Epithelial cell of prostate (primary cell): ENCODE data around the gene ESR2.

Experiments
- DNase-seq: peaks from one replicate; pipeline ENCODE4 v3.0.0-alpha.2; 2011; ENCODE audit warnings: low read depth, low spot score
- H3K27ac ChIP-seq: fragments of 450-650 bp; 2 replicates; pipeline ENCODE4 v1.5.1; 2017; ENCODE audit warnings: mild to moderate bottlenecking

The ESR2 gene

DNA sequence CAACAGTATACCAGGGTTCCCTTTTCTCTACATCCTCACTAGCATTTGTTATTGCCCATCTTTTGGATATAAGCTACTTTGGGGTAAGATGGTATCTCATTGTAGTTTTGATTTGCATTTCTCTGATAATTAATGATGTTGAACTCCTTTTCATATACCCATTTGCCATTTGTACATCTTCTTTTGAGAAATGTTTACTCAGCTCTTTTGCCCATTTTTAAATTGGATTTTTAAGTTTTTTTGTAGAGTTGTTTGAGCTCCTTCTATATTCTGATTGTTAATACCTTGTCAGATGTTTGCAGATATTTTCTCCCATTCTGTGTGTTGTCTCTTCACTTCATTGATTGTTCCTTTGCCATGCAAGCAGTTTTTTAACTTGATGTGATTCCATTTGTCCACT, 22.2 kb downstream of the ESR2 start:
- no peak overlapping the region for H3K27ac ChIP-seq
- no peak for DNase-seq

GRCh38 chr14:64266239-64266638, 27.9 kb downstream of the ESR2 start:
- DNase-seq, result no peak
- peak overlapping the region; percentile 61 for H3K27ac ChIP-seq

DNA sequence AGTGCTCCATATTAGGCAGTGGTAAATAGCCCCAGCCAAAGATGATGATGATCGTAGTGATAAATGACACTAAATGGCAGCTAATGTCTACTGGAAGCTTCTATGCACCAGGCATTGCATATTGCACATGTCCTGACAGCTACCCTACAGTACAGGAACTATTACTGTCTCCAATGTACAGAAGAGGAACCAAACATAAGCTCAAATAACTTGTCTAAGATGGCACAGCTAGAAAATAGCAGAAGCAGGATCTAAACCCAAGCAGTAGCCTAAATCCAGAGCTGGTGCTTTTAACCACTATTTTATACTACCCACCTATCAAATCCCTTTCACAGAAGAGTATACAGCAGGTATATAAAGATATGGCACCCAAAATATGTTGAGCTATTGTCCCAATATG, 28.9 kb downstream of the ESR2 start:
- no peak overlapping the region for H3K27ac ChIP-seq
- DNase-seq, result no peak

- no peak for DNase-seq
- no peak overlapping the region for H3K27ac ChIP-seq
These were observed 33.8 kb downstream of the ESR2 start for GRCh38 chr14:64260418-64260817.

- no peak overlapping the region for H3K27ac ChIP-seq
- DNase-seq, result no peak
These were observed 38.4 kb downstream of the ESR2 start for GRCh38 chr14:64255756-64256155.

GRCh38 chr14:64253672-64254071, 40.5 kb downstream of the ESR2 start:
- no peak for DNase-seq
- no peak overlapping the region for H3K27ac ChIP-seq

- no peak overlapping the region for H3K27ac ChIP-seq
- no peak for DNase-seq
These were observed 44.8 kb downstream of the ESR2 start for GRCh38 chr14:64249363-64249762.

DNA sequence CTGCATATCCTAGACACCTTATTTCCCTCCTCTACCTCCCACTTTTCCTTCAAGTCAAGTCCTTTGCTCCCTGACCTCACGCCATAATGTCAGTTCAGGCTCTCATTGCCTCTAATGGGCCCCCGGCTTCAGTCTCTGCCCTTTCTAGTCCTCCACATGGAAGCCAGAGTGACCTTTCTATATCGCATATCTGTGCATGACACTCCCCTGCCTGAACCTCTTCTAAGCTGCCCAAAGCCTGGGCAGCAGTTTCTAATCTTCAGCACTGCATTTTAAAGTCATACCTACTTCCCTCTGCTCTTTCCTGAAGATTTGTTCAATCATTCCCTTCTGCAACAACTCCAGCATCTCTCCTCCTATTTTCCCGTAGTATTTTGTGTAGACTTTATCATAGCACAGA, 45.5 kb downstream of the ESR2 start:
- H3K27ac ChIP-seq, result no peak overlapping the region
- DNase-seq, result no peak

GRCh38 chr14:64247195-64247594, 47.0 kb downstream of the ESR2 start:
- no peak overlapping the region for H3K27ac ChIP-seq
- no peak for DNase-seq

DNA sequence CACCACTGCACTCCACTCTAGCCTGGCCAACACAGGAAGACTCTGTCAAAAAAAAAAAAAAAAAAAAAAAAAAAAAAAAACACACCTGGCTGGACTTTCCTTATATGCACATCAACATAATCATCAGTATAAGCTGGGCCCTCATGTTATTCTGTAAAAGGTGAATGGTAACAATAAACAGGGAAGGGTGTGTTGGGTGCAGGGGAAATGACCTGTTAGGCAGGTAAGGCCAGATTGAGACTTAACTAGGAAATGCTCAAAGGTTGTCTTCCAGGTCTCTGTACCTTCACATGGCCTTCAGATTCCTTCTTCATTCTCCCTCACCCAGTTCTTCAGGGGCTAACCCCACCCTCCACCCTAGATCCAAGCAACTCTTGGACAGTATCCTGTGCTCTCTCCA, 47.5 kb downstream of the ESR2 start:
- no peak for DNase-seq

GRCh38 chr14:64245491-64245890, 48.7 kb downstream of the ESR2 start:
- no peak for DNase-seq
- H3K27ac ChIP-seq, result no peak overlapping the region

More for the DNA sequence above, 47.5 kb downstream of the ESR2 start:
- no peak overlapping the region for H3K27ac ChIP-seq

DNA sequence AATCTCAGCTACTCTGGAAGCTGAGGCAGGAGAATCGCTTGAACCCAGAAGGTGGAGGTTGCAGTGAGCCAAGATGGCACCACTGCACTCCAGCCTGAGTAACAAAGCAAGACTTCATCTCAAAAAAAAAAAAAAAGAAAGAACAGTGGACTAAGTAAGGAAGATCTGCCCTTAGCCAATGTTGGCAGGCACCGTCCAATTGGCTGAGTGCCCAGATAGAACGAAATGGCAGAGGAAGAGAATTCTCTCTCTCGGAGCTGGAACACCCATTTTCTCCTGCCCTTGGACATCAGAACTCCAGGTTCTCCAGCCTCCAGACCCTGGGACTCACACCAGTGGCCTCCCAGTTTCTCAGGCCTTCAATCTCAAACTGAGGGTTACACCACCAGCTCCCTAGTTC, 49.9 kb downstream of the ESR2 start:
- no peak for DNase-seq
- no peak overlapping the region for H3K27ac ChIP-seq

GRCh38 chr14:64238631-64239030, 55.5 kb downstream of the ESR2 start:
- DNase-seq, result no peak
- H3K27ac ChIP-seq, result no peak overlapping the region

- no peak overlapping the region for H3K27ac ChIP-seq
- DNase-seq, result no peak
These were observed 56.1 kb downstream of the ESR2 start for GRCh38 chr14:64238049-64238448.

DNA sequence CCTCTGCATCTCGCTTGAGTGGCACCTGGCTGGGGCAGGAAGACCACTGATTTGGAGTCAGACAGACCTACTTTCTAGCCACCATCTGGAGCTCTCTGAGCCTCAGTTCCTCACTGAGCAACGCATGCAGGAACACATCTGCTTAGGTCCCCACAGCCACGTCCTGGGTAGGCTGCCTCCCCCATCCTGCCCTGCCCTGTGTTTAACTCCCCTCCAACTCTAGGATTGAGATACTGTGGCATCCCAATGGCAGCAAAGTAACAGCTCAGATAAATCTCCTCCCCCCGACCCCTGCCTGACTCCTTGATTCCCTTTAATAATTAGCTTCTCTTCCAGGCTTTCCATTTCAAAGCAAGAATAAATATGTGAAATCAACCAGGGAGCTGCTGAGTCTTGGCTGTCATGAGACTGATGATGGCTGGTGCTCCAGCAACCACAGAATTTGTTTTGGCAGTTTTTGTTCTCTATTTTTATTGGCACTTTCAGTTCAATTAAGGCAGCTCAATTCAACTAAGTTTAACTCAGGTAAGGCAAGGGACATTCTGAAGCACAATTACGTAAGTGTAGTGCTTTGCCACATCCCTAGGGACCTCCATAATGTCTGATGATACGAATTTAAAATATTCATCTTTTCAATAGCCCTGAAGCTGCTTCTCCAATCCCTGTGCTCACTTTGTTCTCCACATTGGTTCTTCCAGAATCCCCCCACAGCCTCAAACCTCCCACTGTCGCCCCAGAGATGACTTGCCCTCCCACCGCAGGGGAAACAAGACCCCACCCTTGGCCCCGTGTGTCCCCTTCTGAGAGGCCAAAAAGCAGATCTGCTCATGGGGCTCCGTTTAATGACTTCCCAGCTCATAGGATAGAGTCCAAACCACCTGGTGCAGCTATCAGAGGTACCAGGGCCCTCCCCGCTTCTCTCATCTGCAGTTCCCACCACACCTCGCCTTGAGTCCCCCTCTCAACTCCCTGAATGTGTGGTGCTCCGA, 58.2 kb downstream of the ESR2 start:
- no peak overlapping the region for H3K27ac ChIP-seq
- DNase-seq, result no peak

DNA sequence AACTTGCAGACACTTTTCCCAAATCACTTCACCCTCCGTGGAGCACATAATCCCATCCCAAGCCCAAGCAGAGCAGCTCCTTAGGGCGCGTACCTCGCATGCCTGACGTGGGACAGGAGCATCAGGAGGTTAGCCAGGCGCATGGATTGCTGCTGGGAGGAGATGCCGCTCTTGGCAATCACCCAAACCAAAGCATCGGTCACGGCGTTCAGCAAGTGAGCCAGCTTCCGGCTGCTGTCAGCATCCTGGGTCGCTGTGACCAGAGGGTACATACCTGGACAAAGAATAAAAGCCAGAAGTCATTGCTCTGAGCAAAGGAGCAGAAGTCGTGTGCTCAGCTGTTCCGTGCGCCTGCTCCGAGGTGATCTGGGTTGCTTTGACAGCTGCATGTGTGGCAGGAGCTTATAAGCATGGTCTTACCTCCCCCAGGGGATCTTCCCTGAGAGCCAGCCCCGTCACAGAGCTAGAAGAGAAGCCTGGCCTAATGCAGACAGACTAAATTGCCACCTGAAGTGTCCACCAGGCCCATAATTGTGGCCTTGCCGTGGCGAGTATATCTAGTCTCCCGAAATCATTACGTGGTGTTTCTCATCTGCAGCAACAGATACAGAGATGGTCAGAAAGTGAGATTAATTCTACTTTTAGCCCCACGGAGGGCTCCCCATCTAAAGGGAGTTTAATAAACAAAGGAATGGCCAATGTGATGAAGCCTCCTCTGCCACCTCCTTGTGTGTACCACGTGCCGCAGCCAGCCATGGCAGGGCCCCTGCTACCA, 59.1 kb downstream of the ESR2 start:
- no peak for DNase-seq
- no peak overlapping the region for H3K27ac ChIP-seq

DNA sequence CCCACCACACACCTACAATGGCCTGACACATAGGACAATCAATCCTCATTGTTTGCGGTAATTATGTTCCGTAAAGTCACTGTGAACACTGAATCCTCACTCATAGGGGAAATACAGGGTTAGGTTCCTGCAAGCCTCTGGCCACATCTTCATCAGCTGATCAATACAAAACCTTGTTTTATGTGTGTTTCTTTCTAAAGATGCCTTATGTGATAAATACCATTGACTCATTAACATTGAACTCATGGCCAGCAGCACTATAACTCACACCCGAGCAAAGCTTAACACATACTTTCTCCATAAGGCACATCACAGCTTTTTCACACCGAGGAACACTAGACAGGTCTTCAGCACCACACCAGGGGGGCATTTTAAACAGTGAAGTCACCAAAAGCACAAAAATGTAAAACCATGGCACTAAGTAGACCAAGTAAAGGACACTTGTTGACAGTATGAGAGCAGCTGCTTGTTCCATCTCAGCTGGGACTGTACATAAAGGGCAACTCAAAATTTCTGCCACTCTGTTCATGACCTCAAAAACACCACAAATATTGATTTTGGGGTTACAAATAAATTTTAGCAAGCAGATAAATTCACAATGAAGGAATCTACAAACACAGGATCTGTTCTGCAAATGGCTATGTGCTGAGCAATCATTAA, 60.5 kb downstream of the ESR2 start:
- no peak for DNase-seq
- H3K27ac ChIP-seq, result no peak overlapping the region

DNA sequence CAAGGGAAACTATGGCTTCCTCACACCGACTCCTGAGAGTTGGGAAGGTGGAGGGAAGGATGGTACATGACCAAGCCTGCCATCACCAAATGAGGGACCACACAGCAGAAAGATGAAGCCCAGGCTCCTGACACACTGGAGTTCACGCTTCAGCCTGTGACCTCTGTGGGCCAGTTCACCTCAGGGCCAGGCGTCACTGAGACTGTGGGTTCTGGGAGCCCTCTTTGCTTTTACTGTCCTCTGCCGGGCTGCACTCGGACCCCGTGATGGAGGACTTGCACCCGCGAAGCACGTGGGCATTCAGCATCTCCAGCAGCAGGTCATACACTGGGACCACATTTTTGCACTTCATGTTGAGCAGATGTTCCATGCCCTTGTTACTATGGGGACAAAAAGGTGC, 61.2 kb downstream of the ESR2 start:
- DNase-seq, result no peak
- H3K27ac ChIP-seq, result no peak overlapping the region

DNA sequence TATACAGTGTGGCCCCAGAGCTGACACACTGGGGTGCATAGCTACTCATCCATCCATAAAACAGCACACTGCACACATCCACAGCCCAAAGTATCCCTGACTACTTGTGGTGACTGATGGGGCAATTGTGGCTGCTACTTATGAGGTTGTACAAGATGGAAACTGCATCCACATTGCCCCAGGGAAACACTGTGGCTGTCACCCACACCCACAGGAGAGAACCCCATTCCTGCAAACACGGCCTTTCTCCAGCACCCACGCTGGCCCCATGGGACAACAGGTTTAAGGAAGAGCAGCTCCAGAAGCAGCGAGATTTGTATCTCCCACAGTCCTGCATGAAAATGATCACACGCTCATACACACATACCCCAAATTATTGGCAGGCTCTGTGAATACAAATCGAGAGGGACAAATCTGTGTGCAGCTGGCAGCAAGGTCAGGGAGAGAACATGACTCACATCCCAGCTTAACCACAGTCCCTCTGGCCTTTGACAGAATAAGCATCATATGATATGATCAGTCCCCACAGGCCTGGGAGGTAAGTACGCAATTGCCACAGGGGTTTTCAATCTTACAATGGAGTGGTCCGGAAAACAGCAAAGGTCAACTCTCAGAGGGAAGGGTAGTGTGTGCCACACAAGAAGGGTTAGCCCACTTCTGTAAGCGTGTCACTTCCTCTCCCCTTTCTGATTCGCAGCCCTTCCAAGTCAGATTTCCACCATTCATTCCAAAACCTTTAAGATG, 61.9 kb downstream of the ESR2 start:
- no peak overlapping the region for H3K27ac ChIP-seq
- no peak for DNase-seq

GRCh38 chr14:64229489-64229888, 64.7 kb downstream of the ESR2 start:
- no peak overlapping the region for H3K27ac ChIP-seq
- no peak for DNase-seq
